OCI-LY7 (cell line): ENCODE measurements around the gene NOX4.
"Not testable (repeated sequence)": the region's sequence is repeated elsewhere in the genome, so short reads cannot be mapped to it uniquely, and the experiment has no call there.

Experiments used
- EZH2phosphoT487 ChIP-seq: fragments of 200-600 bp; sonication (generic); IDR thresholded peaks from 2 replicates; pipeline ENCODE4 v1.6.1; 2018; ENCODE audit warnings: low read depth, borderline replicate concordance, mild to moderate bottlenecking, mixed run types, antibody characterized with exemption, low read length, moderate library complexity, mixed read lengths
- TF ChIP-seq, protein P1 (sequence below): fragments of 200-600 bp; sonication (generic); conservative IDR thresholded peaks from 2 replicates; pipeline ENCODE4 v1.5.1; 2014; ENCODE audit warnings: mild to moderate bottlenecking, antibody characterized with exemption, low read length, moderate library complexity, mixed read lengths

DNA sequence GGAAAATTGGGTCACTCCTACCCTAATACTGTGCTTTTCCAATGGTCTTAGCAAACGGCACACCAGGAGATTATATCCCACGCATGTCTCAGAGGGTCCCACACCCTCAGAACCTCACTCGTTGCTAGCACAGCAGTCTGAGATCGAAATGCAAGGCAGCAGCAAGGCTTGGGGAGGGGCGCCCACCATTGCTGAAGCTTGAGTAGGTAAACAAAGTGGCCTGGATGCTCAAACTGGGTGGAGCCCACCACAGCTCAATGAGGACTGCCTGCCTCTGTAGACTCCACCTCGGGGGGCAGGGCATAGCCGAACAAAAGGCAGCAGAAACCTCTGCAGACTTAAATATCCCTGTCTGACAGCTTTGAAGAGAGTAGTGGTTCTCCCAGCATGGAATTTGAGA, 64.7 kb downstream of the NOX4 start:
- TF ChIP-seq, protein P1, sequence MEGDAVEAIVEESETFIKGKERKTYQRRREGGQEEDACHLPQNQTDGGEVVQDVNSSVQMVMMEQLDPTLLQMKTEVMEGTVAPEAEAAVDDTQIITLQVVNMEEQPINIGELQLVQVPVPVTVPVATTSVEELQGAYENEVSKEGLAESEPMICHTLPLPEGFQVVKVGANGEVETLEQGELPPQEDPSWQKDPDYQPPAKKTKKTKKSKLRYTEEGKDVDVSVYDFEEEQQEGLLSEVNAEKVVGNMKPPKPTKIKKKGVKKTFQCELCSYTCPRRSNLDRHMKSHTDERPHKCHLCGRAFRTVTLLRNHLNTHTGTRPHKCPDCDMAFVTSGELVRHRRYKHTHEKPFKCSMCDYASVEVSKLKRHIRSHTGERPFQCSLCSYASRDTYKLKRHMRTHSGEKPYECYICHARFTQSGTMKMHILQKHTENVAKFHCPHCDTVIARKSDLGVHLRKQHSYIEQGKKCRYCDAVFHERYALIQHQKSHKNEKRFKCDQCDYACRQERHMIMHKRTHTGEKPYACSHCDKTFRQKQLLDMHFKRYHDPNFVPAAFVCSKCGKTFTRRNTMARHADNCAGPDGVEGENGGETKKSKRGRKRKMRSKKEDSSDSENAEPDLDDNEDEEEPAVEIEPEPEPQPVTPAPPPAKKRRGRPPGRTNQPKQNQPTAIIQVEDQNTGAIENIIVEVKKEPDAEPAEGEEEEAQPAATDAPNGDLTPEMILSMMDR: not testable (repeated sequence)
- not testable (repeated sequence) for TF ChIP-seq EZH2phosphoT487
